Neural cell (in vitro differentiated cells): Measurements from ENCODE around the gene RPL38.

Experiments used
- EP300 ChIP-seq: fragments of 450-650 bp; conservative IDR thresholded peaks from 2 replicates; pipeline ENCODE4 v1.6.1; 2014; ENCODE audit warnings: antibody characterized with exemption, mild to moderate bottlenecking, moderate library complexity; ENCODE audit not compliant: poor library complexity, severe bottlenecking
- EZH2 ChIP-seq: fragments of 200-600, 300-800 bp; shearing (Covaris generic), sonication (generic); IDR thresholded peaks from 2 replicates; pipeline ENCODE4 v1.6.1; 2014; ENCODE audit warnings: antibody characterized with exemption, low read length, borderline replicate concordance, mild to moderate bottlenecking; ENCODE audit not compliant: insufficient read depth, poor library complexity, severe bottlenecking
- MXI1 ChIP-seq: fragments of 450-650 bp; conservative IDR thresholded peaks from 2 replicates; pipeline ENCODE4 v1.6.1; 2014; ENCODE audit warnings: antibody characterized with exemption, mild to moderate bottlenecking; ENCODE audit not compliant: poor library complexity, severe bottlenecking
- POLR2AphosphoS5 ChIP-seq: IDR thresholded peaks from 2 replicates; pipeline ENCODE4 v1.6.1; 2012
- RAD21 ChIP-seq: fragments of 450-650 bp; conservative IDR thresholded peaks from 2 replicates; pipeline ENCODE4 v1.6.1; 2014; ENCODE audit warnings: antibody characterized with exemption, mild to moderate bottlenecking, moderate library complexity
- SMC3 ChIP-seq: fragments of 450-650 bp; conservative IDR thresholded peaks from 2 replicates; pipeline ENCODE4 v1.6.1; 2014; ENCODE audit warnings: antibody characterized with exemption, mild to moderate bottlenecking, moderate library complexity; ENCODE audit not compliant: poor library complexity
- TAF1 ChIP-seq: IDR thresholded peaks from 2 replicates; pipeline ENCODE4 v1.6.1; 2012; ENCODE audit warnings: low read depth
- TF ChIP-seq, protein P1 (sequence below): fragments of 450-650 bp; IDR thresholded peaks from 2 replicates; pipeline ENCODE4 v1.5.1; 2014; ENCODE audit warnings: antibody characterized with exemption, mild to moderate bottlenecking, moderate library complexity; ENCODE audit not compliant: poor library complexity, severe bottlenecking
- TF ChIP-seq, protein P2 (sequence below): IDR thresholded peaks from 2 replicates; pipeline ENCODE4 v1.6.1; 2012; ENCODE audit warnings: borderline replicate concordance

DNA sequence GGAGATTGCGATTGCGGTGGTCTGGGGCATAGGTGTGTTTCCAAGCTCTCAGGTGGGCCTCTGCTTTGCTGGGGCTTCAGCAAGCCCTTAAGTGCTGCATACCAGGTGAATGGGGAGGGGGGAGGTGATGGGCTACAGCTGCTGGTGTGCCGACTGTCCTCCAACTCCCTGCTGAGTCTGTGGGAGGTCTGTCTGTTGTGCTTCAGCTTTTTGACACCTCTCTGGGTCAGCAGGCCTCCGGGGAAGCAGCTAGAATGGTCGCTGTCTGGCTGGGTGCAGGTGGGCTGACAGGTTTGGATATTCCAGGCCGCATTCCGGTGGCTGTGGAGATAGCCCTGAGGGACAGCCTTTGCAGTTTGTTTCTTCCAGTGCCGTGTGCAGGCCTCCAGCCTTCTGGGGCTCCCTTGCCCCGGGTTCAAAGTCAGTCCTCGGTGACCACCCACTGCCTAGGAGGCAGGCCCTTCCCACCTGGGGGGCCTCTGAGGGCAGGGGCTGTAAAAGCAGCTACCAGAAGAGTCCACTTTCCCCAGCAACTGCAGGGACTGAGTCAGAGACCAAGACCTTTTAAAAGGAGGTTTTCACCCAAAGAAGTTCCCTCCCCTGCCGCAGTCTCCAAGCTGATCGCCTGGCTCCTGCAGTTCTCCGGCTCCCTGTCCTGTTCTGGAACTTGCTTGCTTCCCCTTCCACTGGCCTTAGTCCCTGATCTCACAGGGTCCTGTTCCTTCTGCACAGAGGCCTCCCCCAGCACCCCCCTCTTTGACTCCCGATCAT is 7.8 kb downstream of the RPL38 start:
- no peak for TF ChIP-seq EZH2
- TF ChIP-seq, protein P1, sequence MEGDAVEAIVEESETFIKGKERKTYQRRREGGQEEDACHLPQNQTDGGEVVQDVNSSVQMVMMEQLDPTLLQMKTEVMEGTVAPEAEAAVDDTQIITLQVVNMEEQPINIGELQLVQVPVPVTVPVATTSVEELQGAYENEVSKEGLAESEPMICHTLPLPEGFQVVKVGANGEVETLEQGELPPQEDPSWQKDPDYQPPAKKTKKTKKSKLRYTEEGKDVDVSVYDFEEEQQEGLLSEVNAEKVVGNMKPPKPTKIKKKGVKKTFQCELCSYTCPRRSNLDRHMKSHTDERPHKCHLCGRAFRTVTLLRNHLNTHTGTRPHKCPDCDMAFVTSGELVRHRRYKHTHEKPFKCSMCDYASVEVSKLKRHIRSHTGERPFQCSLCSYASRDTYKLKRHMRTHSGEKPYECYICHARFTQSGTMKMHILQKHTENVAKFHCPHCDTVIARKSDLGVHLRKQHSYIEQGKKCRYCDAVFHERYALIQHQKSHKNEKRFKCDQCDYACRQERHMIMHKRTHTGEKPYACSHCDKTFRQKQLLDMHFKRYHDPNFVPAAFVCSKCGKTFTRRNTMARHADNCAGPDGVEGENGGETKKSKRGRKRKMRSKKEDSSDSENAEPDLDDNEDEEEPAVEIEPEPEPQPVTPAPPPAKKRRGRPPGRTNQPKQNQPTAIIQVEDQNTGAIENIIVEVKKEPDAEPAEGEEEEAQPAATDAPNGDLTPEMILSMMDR, result no peak
- TF ChIP-seq EP300, result no peak
- no peak for TF ChIP-seq TAF1
- no peak for TF ChIP-seq RAD21
- TF ChIP-seq, protein P2, sequence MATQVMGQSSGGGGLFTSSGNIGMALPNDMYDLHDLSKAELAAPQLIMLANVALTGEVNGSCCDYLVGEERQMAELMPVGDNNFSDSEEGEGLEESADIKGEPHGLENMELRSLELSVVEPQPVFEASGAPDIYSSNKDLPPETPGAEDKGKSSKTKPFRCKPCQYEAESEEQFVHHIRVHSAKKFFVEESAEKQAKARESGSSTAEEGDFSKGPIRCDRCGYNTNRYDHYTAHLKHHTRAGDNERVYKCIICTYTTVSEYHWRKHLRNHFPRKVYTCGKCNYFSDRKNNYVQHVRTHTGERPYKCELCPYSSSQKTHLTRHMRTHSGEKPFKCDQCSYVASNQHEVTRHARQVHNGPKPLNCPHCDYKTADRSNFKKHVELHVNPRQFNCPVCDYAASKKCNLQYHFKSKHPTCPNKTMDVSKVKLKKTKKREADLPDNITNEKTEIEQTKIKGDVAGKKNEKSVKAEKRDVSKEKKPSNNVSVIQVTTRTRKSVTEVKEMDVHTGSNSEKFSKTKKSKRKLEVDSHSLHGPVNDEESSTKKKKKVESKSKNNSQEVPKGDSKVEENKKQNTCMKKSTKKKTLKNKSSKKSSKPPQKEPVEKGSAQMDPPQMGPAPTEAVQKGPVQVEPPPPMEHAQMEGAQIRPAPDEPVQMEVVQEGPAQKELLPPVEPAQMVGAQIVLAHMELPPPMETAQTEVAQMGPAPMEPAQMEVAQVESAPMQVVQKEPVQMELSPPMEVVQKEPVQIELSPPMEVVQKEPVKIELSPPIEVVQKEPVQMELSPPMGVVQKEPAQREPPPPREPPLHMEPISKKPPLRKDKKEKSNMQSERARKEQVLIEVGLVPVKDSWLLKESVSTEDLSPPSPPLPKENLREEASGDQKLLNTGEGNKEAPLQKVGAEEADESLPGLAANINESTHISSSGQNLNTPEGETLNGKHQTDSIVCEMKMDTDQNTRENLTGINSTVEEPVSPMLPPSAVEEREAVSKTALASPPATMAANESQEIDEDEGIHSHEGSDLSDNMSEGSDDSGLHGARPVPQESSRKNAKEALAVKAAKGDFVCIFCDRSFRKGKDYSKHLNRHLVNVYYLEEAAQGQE, result no peak
- TF ChIP-seq POLR2AphosphoS5, result no peak
- TF ChIP-seq MXI1, result no peak
- no peak for TF ChIP-seq SMC3
